GM21381 (cell line): Measurements from ENCODE around the gene AOAH.
"Not testable (repeated sequence)": the region's sequence is repeated elsewhere in the genome, so short reads cannot be mapped to it uniquely, and the experiment has no call there.

Source experiments
- ATAC-seq: cut with Tn5 transposase; IDR thresholded peaks from one replicate; pipeline ENCODE4 v1.9.1; 2021; ENCODE audit warnings: mild to moderate bottlenecking, moderate library complexity; ENCODE audit not compliant: unreplicated experiment

AOAH gene

GRCh38 chr7:36659172-36659516 lies 65.2 kb downstream of the AOAH start:
- ATAC-seq = no peak

DNA sequence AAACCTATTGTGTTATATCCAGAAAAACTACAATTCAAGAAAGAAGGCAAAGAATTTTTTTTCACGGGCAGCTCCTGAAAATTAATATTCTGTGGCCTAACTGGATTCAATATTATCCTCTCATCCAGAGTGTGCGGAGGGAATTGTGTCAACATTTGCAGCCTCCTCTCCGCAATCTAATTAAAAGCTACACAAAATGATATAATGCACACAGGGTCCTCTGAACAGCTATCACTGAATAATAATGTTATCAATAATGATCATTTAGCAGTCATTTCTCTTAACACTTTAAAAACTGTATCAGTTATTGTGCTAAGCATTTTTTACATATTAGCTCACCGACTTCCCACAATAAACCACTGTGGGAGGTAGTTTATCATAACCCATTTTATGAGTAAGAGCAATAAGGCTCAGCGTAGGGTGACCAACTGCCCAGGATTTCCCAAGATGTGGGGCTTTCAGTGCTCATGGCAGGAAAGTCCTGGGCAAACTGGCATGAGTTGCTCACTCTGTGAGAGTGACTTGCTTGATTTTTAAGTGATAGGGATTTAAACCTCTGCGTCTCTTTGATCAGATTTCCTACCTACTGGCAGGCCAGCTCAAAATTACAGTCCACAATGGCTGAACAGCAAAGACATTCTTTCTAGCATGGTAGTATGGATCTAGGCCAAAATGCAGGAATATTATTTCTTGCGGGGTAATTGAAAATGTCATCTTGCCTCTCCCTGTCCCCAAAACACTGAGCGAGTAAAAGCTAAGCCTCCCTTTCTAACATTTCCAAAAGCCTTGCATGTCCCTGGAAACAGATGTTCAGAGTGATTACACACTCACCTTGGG lies 65.7 kb downstream of the AOAH start:
- ATAC-seq = no peak

- no peak for ATAC-seq
These were observed 67.1 kb downstream of the AOAH start for GRCh38 chr7:36657036-36657660.

- ATAC-seq = no peak
These were observed 69.9 kb downstream of the AOAH start for GRCh38 chr7:36654436-36654835.

GRCh38 chr7:36653663-36654355 lies 70.5 kb downstream of the AOAH start:
- ATAC-seq = no peak

- ATAC-seq = no peak
These were observed 71.2 kb downstream of the AOAH start for GRCh38 chr7:36653008-36653662.

DNA sequence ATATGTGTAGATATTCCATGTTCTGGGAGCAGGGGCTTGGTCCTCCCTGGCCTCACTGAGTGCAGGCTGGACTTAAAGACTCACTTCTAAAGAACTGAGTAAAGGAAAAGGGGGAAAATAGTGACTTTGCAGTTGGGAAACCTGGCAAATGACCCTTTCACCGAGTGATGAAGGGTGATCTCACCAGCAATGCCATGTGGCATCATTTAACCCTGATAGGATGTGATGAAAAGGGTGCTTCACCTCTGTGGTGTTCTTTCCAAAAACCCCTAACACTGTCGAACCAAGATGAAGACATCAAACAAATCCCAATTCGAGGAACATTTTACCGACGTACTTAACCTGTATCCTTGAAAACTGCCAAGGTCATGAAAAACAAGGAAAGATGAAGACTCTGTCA lies 71.9 kb downstream of the AOAH start:
- no peak for ATAC-seq

GRCh38 chr7:36651404-36651803 lies 72.9 kb downstream of the AOAH start:
- ATAC-seq = no peak

- no peak for ATAC-seq
These were observed 73.5 kb downstream of the AOAH start for GRCh38 chr7:36650766-36651312.

DNA sequence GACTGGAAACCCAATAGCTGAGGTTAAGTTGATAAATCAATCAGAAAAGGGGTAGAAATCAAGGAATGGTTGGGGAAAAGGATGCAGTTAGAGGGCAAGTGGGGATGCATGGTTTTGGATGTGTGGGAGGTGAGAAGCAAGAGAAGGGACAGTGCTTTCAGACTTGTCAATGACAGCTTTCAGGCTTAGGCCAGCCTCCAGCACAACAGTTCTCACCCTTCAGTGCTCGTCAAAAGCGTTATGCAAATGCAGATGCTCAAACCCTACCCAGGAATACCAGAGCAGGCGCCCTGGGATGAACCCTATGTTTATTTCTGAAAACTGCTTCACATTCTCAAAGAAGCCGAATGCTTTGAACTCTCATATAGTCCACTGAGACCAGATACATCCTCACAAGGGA lies 74.0 kb downstream of the AOAH start:
- no peak for ATAC-seq

- ATAC-seq = not testable (repeated sequence)
These were observed 75.0 kb downstream of the AOAH start for GRCh38 chr7:36649319-36649718.

- no peak for ATAC-seq
These were observed 75.9 kb downstream of the AOAH start for GRCh38 chr7:36648441-36648840.

DNA sequence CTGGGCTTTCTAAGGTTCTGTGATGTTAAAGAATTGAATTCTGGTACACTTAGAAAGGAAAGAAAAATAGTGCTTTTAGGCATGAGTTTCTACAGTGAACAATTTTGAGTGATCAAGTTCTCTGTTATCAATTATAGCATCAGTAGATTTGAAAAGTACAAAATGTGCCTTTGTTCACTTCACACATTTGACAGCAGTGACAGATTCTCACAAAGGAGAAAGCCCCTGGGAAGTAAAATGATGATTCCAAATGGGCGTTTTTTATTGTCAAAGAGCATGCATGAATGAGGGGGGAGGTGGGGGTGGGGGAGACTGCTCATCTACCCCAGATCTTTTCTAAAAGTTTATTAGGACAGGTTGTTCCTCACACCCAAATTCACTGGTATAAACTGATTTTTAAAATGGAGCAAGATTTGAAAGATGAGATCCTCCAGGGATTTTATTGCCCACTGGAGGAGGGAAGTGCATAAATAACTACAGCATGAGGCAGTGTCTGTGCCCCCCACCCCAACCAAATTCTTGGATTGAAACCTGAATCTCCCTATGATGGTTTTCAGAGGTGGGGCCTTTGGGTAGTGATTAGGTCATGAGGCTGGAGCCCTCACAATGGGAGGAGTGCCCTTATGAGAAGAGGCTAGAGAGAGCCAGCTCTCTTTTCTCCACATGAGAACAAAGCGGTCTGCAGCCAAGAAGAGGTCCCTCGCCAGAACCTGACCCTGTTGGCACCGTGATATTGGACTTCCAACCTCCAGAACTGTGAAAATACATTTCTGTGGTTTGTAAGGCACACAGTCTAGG lies 79.5 kb downstream of the AOAH start:
- no peak for ATAC-seq

DNA sequence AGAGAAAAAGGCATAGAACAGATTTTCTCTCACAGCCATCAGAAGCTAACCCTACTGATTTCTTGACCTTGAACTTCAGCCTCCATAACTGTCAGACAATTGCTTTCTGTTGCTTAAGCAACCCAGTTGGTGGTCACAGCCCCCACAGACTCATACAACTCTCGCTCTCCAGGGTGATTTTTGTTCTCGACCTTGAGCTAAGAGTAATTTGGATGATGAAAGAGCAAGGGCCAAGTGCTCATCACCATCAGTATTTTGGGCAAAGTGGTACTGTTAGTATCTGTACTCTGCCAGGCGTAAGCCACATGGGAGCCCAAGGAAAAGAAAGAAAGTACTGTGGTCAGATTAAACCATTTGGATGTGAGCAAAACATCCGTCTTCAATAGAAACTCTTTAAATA lies 81.9 kb downstream of the AOAH start:
- ATAC-seq = no peak

DNA sequence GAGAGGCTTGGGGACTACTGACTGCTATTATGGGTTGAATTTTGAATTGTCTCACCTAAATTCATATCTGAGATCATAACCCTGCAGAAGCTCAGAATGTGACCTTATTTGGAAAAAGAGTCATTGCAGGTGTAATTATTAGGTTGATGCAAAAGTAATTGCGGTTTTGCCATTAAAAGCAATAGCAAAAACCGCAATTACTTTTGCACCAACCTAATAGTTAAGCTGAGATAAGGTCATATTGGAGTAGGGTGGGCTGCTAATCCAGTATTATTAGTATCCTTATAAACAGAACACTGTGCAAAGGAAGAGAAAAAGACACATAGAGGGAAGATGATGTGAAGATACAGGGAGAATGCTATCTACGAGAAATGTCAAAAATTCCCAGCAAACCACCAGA lies 82.3 kb downstream of the AOAH start:
- ATAC-seq = no peak

DNA sequence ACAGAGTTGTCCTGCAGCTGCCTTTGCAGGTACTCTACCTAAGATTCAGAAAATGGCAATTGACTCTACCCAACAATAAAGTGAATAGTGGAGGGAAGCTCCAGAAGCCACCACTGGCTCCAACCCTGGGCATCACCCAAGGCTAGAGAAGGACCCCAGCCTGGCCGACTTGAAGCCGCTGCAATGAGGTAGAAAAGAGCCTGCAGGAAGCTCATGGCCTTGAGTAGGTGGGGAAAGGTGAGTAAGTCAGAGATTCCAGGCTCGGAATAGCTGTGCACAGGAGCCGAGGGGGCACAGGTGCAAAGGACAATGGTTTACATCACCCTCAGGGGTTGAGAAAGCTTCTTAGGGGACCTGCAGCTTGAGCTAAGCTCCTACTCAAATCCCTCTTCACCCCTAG lies 83.6 kb downstream of the AOAH start:
- ATAC-seq = no peak

DNA sequence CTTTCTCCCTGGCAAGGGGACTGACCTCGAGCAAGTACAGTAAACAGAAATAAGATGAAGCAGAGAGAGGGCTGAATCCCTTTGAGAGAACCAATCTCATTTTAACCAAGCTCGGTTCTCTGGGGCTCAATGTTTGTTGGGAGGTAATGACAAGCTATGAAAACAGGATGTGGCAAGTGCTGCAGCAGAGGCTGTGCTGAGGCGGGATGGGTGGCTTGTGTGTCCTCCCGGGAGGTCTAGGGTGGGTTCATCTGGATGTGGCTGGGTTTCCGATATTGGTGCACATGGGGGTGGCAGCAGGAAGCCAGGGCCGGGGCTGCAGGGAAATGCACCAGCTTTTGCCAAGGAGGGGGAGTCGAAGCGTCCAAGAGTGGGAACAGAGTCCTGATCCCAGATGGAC lies 84.5 kb downstream of the AOAH start:
- ATAC-seq = no peak

GRCh38 chr7:36638586-36639263 lies 85.6 kb downstream of the AOAH start:
- ATAC-seq = no peak

- ATAC-seq = no peak
These were observed 86.2 kb downstream of the AOAH start for GRCh38 chr7:36638140-36638539.

- no peak for ATAC-seq
These were observed 86.9 kb downstream of the AOAH start for GRCh38 chr7:36637417-36637816.
